ENCODE results near the gene FAF1.
A peak's percentile ranks its signal among the peaks of the same experiment; 100 is the strongest.

Gene FAF1

GRCh38 chr1:50977575-50978143 is 17.6 kb upstream of the FAF1 start:
- peak; percentile 70 for DNase-seq

- DNase-seq: peak; percentile 89
These were observed 17.0 kb upstream of the FAF1 start for GRCh38 chr1:50976890-50977574.

- peak; percentile 72 for DNase-seq
These were observed 16.2 kb upstream of the FAF1 start for GRCh38 chr1:50976111-50976889.

GRCh38 chr1:50975436-50975835 is 15.4 kb upstream of the FAF1 start:
- peak; percentile 59 for DNase-seq

GRCh38 chr1:50974618-50974935 is 14.5 kb upstream of the FAF1 start:
- DNase-seq: peak; percentile 45

GRCh38 chr1:50973875-50974617 is 14.0 kb upstream of the FAF1 start:
- peak; percentile 70 for DNase-seq

GRCh38 chr1:50973255-50973654 is 13.2 kb upstream of the FAF1 start:
- no peak for DNase-seq

- DNase-seq: peak; percentile 24
These were observed 12.7 kb upstream of the FAF1 start for GRCh38 chr1:50972766-50973165.

GRCh38 chr1:50971748-50972305 is 11.8 kb upstream of the FAF1 start:
- no peak for DNase-seq

- peak; percentile 42 for DNase-seq
These were observed 11.0 kb upstream of the FAF1 start for GRCh38 chr1:50970931-50971582.

- peak; percentile 58 for DNase-seq
These were observed 10.4 kb upstream of the FAF1 start for GRCh38 chr1:50970509-50970887.

- DNase-seq: peak; percentile 99
These were observed 9.8 kb upstream of the FAF1 start, which contains the start of gene CDKN2C for GRCh38 chr1:50969611-50970508. Gene CDKN2C (plus strand): TSS chr1:50970245. CDS start chr1:50970369, 124 bp downstream.

GRCh38 chr1:50968821-50969610 is 8.9 kb upstream of the FAF1 start:
- peak; percentile 83 for DNase-seq

- DNase-seq: peak; percentile 98
These were observed 8.2 kb upstream of the FAF1 start for GRCh38 chr1:50968158-50968820.

- DNase-seq: peak; percentile 50
These were observed 7.5 kb upstream of the FAF1 start for GRCh38 chr1:50967416-50968157.

- DNase-seq: no peak
These were observed 6.9 kb upstream of the FAF1 start for GRCh38 chr1:50966991-50967390.

GRCh38 chr1:50964863-50965262 is 4.8 kb upstream of the FAF1 start:
- no peak for DNase-seq

GRCh38 chr1:50959303-50959912 is 659 bp downstream of the FAF1 start:
- DNase-seq: peak; percentile 76

GRCh38 chr1:50955116-50955515 is 5.0 kb downstream of the FAF1 start:
- DNase-seq: no peak

All from NCI-H2029 (cell line).